GOT3 (cell line): ENCODE results near the gene EBP.
A peak's percentile ranks its signal among the peaks of the same experiment; 100 is the strongest.
"Not testable (repeated sequence)": the region's sequence is repeated elsewhere in the genome, so short reads cannot be mapped to it uniquely, and the experiment has no call there.

ENCODE experiments used
- DNase-seq: peaks from one replicate; lab custom pipeline; 2025; ENCODE audit warnings: mixed read lengths; lab: John Stamatoyannopoulos, UW

Gene EBP

GRCh38 chrX:48525853-48526252 is 4.2 kb downstream of the EBP start:
- not testable (repeated sequence) for DNase-seq

- DNase-seq: no peak
Observed at GRCh38 chrX:48530736-48531135, 9.1 kb downstream of the EBP start.

- no peak for DNase-seq
Observed at GRCh38 chrX:48531358-48531959, 9.9 kb downstream of the EBP start.

GRCh38 chrX:48532161-48532560 is 10.6 kb downstream of the EBP start:
- DNase-seq: no peak

GRCh38 chrX:48533165-48533564 is 11.6 kb downstream of the EBP start:
- DNase-seq: no peak

- DNase-seq: no peak
Observed at GRCh38 chrX:48538641-48539344, 17.2 kb downstream of the EBP start.

GRCh38 chrX:48539345-48540027 is 17.9 kb downstream of the EBP start, which contains the start of gene TBC1D25:
TSS of gene TBC1D25 (plus strand) at chrX:48539714. CDS start at chrX:48539798, 84 bp downstream.
- peak; percentile 78 for DNase-seq

GRCh38 chrX:48540028-48540375 is 18.4 kb downstream of the EBP start:
- DNase-seq: no peak

- DNase-seq: no peak
Observed at GRCh38 chrX:48540480-48540879, 18.9 kb downstream of the EBP start.

GRCh38 chrX:48541140-48541814 is 19.7 kb downstream of the EBP start:
- DNase-seq: no peak

- no peak for DNase-seq
Observed at GRCh38 chrX:48548871-48549270, 27.3 kb downstream of the EBP start.

- not testable (repeated sequence) for DNase-seq
Observed at GRCh38 chrX:48555731-48556325, 34.2 kb downstream of the EBP start.

- DNase-seq: no peak
Observed at GRCh38 chrX:48558271-48558670, 36.7 kb downstream of the EBP start.

- no peak for DNase-seq
Observed at GRCh38 chrX:48559636-48560035, 38.0 kb downstream of the EBP start.

- DNase-seq: no peak
Observed at GRCh38 chrX:48560056-48560455, 38.4 kb downstream of the EBP start.

- DNase-seq: no peak
Observed at GRCh38 chrX:48560681-48561080, 39.1 kb downstream of the EBP start.

GRCh38 chrX:48569958-48570357 is 48.4 kb downstream of the EBP start:
- no peak for DNase-seq

- DNase-seq: no peak
Observed at GRCh38 chrX:48573690-48574269, 52.2 kb downstream of the EBP start.

- DNase-seq: peak; percentile 65
Observed at GRCh38 chrX:48574270-48575266, 53.0 kb downstream of the EBP start, which contains the start of gene RBM3. TSS of gene RBM3 (plus strand) at chrX:48574484. CDS start at chrX:48575181, 697 bp downstream.

- DNase-seq: no peak
Observed at GRCh38 chrX:48575642-48576041, 54.0 kb downstream of the EBP start.
